AG10803 (cell line): ENCODE data around the gene SNX25.
A peak's percentile ranks its signal among the peaks of the same experiment; 100 is the strongest.
"Not testable (repeated sequence)": the region's sequence is repeated elsewhere in the genome, so short reads cannot be mapped to it uniquely, and the experiment has no call there.

ENCODE experiments used
- DNase-seq: peaks from one replicate; pipeline ENCODE4 v3.0.0; 2010; ENCODE audit warnings: low read depth
- H3K4me3 ChIP-seq: 2 replicates; pipeline ENCODE4 v1.5.1; 2011; ENCODE audit warnings: mild to moderate bottlenecking, low read length, control low read depth
- CTCF ChIP-seq: conservative IDR thresholded peaks from 2 replicates; pipeline ENCODE4 v1.5.1; 2011; ENCODE audit warnings: mild to moderate bottlenecking, low read length, control low read depth, inconsistent platforms

Gene SNX25

GRCh38 chr4:185235119-185235842 lies 25.9 kb downstream of the SNX25 start:
- no peak for DNase-seq
- H3K4me3 ChIP-seq: no peak overlapping the region
- TF ChIP-seq CTCF: no peak

- TF ChIP-seq CTCF: no peak
- no peak for DNase-seq
- H3K4me3 ChIP-seq: no peak overlapping the region
These were observed 26.6 kb downstream of the SNX25 start for GRCh38 chr4:185235843-185236503.

GRCh38 chr4:185237175-185237574 lies 27.8 kb downstream of the SNX25 start:
- TF ChIP-seq CTCF: no peak
- no peak for DNase-seq
- no peak overlapping the region for H3K4me3 ChIP-seq

- H3K4me3 ChIP-seq: no peak overlapping the region
- TF ChIP-seq CTCF: no peak
- DNase-seq: peak; percentile 77
These were observed 28.9 kb downstream of the SNX25 start for GRCh38 chr4:185238215-185238681.

- H3K4me3 ChIP-seq: no peak overlapping the region
- no peak for TF ChIP-seq CTCF
- DNase-seq: no peak
These were observed 29.4 kb downstream of the SNX25 start for GRCh38 chr4:185238750-185239149.

GRCh38 chr4:185240486-185240885 lies 31.1 kb downstream of the SNX25 start:
- not testable (repeated sequence) for DNase-seq, H3K4me3 ChIP-seq

GRCh38 chr4:185242749-185243533 lies 33.5 kb downstream of the SNX25 start:
- no peak for DNase-seq
- H3K4me3 ChIP-seq: no peak overlapping the region
- no peak for TF ChIP-seq CTCF
